PFSK-1 (cell line): ENCODE measurements around the gene LRRC27.

Experiments used
- FOXP2 ChIP-seq: optimal IDR thresholded peaks from 2 replicates; pipeline ENCODE3; 2011; ENCODE audit warnings: borderline replicate concordance, control low read depth, inconsistent platforms; ENCODE audit not compliant: insufficient read depth; ENCODE audit errors: extremely low read length, extremely low read depth
- POLR2AphosphoS5 ChIP-seq: IDR thresholded peaks from 2 replicates; pipeline ENCODE4 v1.6.1; 2012; ENCODE audit warnings: low read depth, mild to moderate bottlenecking, control low read depth, low read length, moderate library complexity
- REST ChIP-seq, 2 experiments: IDR thresholded peaks; 2 replicates each; pipeline versions ENCODE4 v1.6.1 to v1.8.0; 2011 to 2012; ENCODE audit warnings: low read depth in 2 of 2, low read length in 2 of 2, control low read depth in 1 of 2, inconsistent platforms in 1 of 2, mild to moderate bottlenecking in 1 of 2, moderate library complexity in 1 of 2; ENCODE audit not compliant: insufficient read depth in 1 of 2
- SIN3A ChIP-seq: IDR thresholded peaks from 2 replicates; pipeline ENCODE4 v1.6.1; 2012; ENCODE audit warnings: mild to moderate bottlenecking, low read length, moderate library complexity, borderline replicate concordance; ENCODE audit not compliant: insufficient read depth
- TAF1 ChIP-seq: IDR thresholded peaks from 2 replicates; pipeline ENCODE4 v1.6.1; 2012; ENCODE audit warnings: low read length, control low read depth, borderline replicate concordance; ENCODE audit not compliant: insufficient read depth

LRRC27 gene

GRCh38 chr10:132399117-132400035 lies 67.4 kb downstream of the LRRC27 start:
- no peak for TF ChIP-seq POLR2AphosphoS5
- no peak for TF ChIP-seq FOXP2
- no peak for TF ChIP-seq SIN3A
- no peak for TF ChIP-seq TAF1
- TF ChIP-seq REST (IDR thresholded peaks at IDR 0.05; ENCODE audit: insufficient read depth in 1 of 2, low read depth in 2 of 2, low read length in 2 of 2) = no peak

- TF ChIP-seq FOXP2 = no peak
- TF ChIP-seq TAF1 = no peak
- TF ChIP-seq SIN3A = no peak
- TF ChIP-seq REST (IDR thresholded peaks at IDR 0.05; ENCODE audit: insufficient read depth in 1 of 2, low read depth in 2 of 2, low read length in 2 of 2) = no peak
- TF ChIP-seq POLR2AphosphoS5 = no peak
These were observed 68.1 kb downstream of the LRRC27 start for GRCh38 chr10:132400041-132400546.

- no peak for TF ChIP-seq REST (IDR thresholded peaks at IDR 0.05; ENCODE audit: insufficient read depth in 1 of 2, low read depth in 2 of 2, low read length in 2 of 2)
- TF ChIP-seq FOXP2 = no peak
- no peak for TF ChIP-seq SIN3A
- no peak for TF ChIP-seq TAF1
These were observed 68.7 kb downstream of the LRRC27 start for GRCh38 chr10:132400547-132401151.

GRCh38 chr10:132401401-132402118 lies 69.6 kb downstream of the LRRC27 start:
- TF ChIP-seq REST (IDR thresholded peaks at IDR 0.05; ENCODE audit: insufficient read depth in 1 of 2, low read depth in 2 of 2, low read length in 2 of 2) (no peak), POLR2AphosphoS5 (no peak), TAF1 (no peak), SIN3A (no peak)
